HepG2 (cell line): ENCODE results near the gene FNBP1L. TPM values are rescaled to one million over a fixed set of nuclear protein-coding genes. Genes with fewer than 3 reads are reported as not detected.
A peak's percentile ranks its signal among the peaks of the same experiment; 100 is the strongest.

Experiments used
- ATF1 ChIP-seq: IDR thresholded peaks from 2 replicates; pipeline ENCODE4 v1.6.1; 2016; ENCODE audit warnings: mild to moderate bottlenecking, control low read depth
- FOSL1 ChIP-seq: sonication (generic); formaldehyde crosslinking; IDR thresholded peaks from 2 replicates; pipeline ENCODE4 v1.9.0; 2021; ENCODE audit warnings: missing genetic modification reagents, borderline replicate concordance
- FUBP1 ChIP-seq: sonication (generic); formaldehyde crosslinking; IDR thresholded peaks from 2 replicates; pipeline ENCODE4 v1.5.1; 2020; ENCODE audit warnings: missing genetic modification reagents, mild to moderate bottlenecking, borderline replicate concordance
- GATAD2A ChIP-seq: IDR thresholded peaks from 2 replicates; pipeline ENCODE4 v1.6.1; 2016
- HNRNPH1 ChIP-seq: fragments of 200-400 bp; formaldehyde crosslinking; optimal IDR thresholded peaks from 2 replicates; pipeline ENCODE3; 2017; ENCODE audit warnings: mild to moderate bottlenecking, low read depth, low read length
- ISL2 ChIP-seq: sonication (generic); formaldehyde crosslinking; IDR thresholded peaks from 2 replicates; pipeline ENCODE4 v1.5.0; 2020; ENCODE audit warnings: missing genetic modification reagents
- MEF2D ChIP-seq: sonication (generic); formaldehyde crosslinking; IDR thresholded peaks from 2 replicates; pipeline ENCODE4 v1.5.1; 2020; ENCODE audit warnings: mild to moderate bottlenecking, missing genetic modification reagents
- MIER3 ChIP-seq: IDR thresholded peaks from 2 replicates; pipeline ENCODE4 v1.6.1; 2016; ENCODE audit warnings: missing compliant biosample characterization, borderline replicate concordance
- RCOR2 ChIP-seq: IDR thresholded peaks from 2 replicates; pipeline ENCODE4 v1.6.1; 2016; ENCODE audit warnings: missing biosample characterization, missing genetic modification reagents
- RNF219 ChIP-seq: sonication (generic); formaldehyde crosslinking; IDR thresholded peaks from 2 replicates; pipeline ENCODE4 v1.5.0; 2020; ENCODE audit warnings: mild to moderate bottlenecking, missing genetic modification reagents
- RXRA ChIP-seq: sonication (generic); formaldehyde crosslinking; IDR thresholded peaks from 2 replicates; pipeline ENCODE4 v1.5.1; 2020; ENCODE audit warnings: missing genetic modification reagents
- SP1 ChIP-seq, 2 experiments: fragments of 450-650 bp in 1 of 2; sonication (generic) in 1 of 2; formaldehyde crosslinking in 1 of 2; IDR thresholded peaks; 2 replicates each; pipeline versions ENCODE4 v1.4.0 to v1.6.1; 2016 to 2020; ENCODE audit warnings: missing genetic modification reagents in 1 of 2
- TBP ChIP-seq: sonication (generic); formaldehyde crosslinking; IDR thresholded peaks from 2 replicates; pipeline ENCODE4 v1.5.0; 2020; ENCODE audit warnings: missing genetic modification reagents
- THRA ChIP-seq: sonication (generic); formaldehyde crosslinking; IDR thresholded peaks from 2 replicates; pipeline ENCODE4 v1.4.0; 2020; ENCODE audit warnings: missing genetic modification reagents, borderline replicate concordance
- TOPORS ChIP-seq: sonication (generic); formaldehyde crosslinking; IDR thresholded peaks from 2 replicates; pipeline ENCODE4 v1.8.0; 2023; ENCODE audit warnings: mild to moderate bottlenecking, missing genetic modification reagents
- ZFX ChIP-seq: sonication (generic); formaldehyde crosslinking; IDR thresholded peaks from 2 replicates; pipeline ENCODE4 v1.4.0; 2020; ENCODE audit warnings: mild to moderate bottlenecking, low read depth, missing genetic modification reagents, moderate library complexity
- ZNF205 ChIP-seq: IDR thresholded peaks from 2 replicates; pipeline ENCODE4 v1.6.1; 2018; ENCODE audit warnings: missing biosample characterization, missing genetic modification reagents
- ZNF503 ChIP-seq: sonication (generic); formaldehyde crosslinking; IDR thresholded peaks from 2 replicates; pipeline ENCODE4 v1.4.0; 2020; ENCODE audit warnings: missing genetic modification reagents
- ZNF567 ChIP-seq: sonication (generic); formaldehyde crosslinking; IDR thresholded peaks from 2 replicates; pipeline ENCODE4 v1.8.1; 2023; ENCODE audit warnings: mild to moderate bottlenecking, missing genetic modification reagents, borderline replicate concordance
- ZNF614 ChIP-seq: IDR thresholded peaks from 2 replicates; pipeline ENCODE4 v1.6.1; 2018; ENCODE audit warnings: missing biosample characterization, missing genetic modification reagents, inconsistent platforms, borderline replicate concordance
- ZNF747 ChIP-seq: sonication (generic); formaldehyde crosslinking; IDR thresholded peaks from 2 replicates; pipeline ENCODE4 v1.8.1; 2023; ENCODE audit warnings: missing genetic modification reagents, mild to moderate bottlenecking, borderline replicate concordance
- ZNF772 ChIP-seq: sonication (generic); formaldehyde crosslinking; IDR thresholded peaks from 2 replicates; pipeline ENCODE4 v1.5.0; 2020; ENCODE audit warnings: mild to moderate bottlenecking, missing genetic modification reagents
- polyA plus RNA-seq, 8 experiments: library from polyadenylated mRNA; depleted of rRNA in 3 of 8; stranded (reverse) in 7 of 8; unstranded in 1 of 8; fragments of >200 nt; fragmentation: Illumina TruSeq in 4 of 8; extraction: Trizol in 4 of 8; gene quantifications; 2 replicates each; pipeline versions ENCODE4 v1.2.1 to v1.2.3, GENCODE V29; 2011 to 2016; ENCODE audit warnings: low read depth in 4 of 8, missing spikeins in 1 of 8, mixed read lengths in 1 of 8; ENCODE audit not compliant: insufficient read depth in 1 of 8
- total RNA-seq, 5 experiments: library from RNA; depleted of rRNA; stranded (reverse); fragments of >200 nt; fragmentation: Illumina TruSeq; extraction: Trizol; gene quantifications; 2 replicates each; pipeline ENCODE4 v1.2.3, GENCODE V29; 2016; ENCODE audit warnings: low read depth in 1 of 5

FNBP1L gene
- total and polyA plus RNA-seq, 2 of the 13 experiments (the other 11 are each of a cell fraction or from before 2014, with no cell fraction given), result 24.1 to 27.1 TPM

- TF ChIP-seq ZNF205, result no peak
- peak; percentile 29; the same call in 1 of the 2 replicates for TF ChIP-seq ZNF772 (CRISPR knock-in tag)
- no peak for TF ChIP-seq FOSL1 (CRISPR knock-in tag)
- peak; percentile 77; the same call in 1 of the 2 replicates for TF ChIP-seq RCOR2 (CRISPR knock-in tag)
- no peak for TF ChIP-seq SP1 (IDR thresholded peaks at IDR 0.05)
- TF ChIP-seq SP1 (CRISPR knock-in tag; IDR thresholded peaks at IDR 0.05), result peak; percentile 23; the same call in 1 of the 2 replicates
- TF ChIP-seq ZNF747 (CRISPR knock-in tag), result peak; percentile 55; the same call in 1 of the 2 replicates
- no peak for TF ChIP-seq RNF219 (CRISPR knock-in tag)
- no peak for TF ChIP-seq TBP (CRISPR knock-in tag)
- TF ChIP-seq FUBP1 (CRISPR knock-in tag), result no peak
- peak; percentile 75 for TF ChIP-seq ISL2 (CRISPR knock-in tag)
- TF ChIP-seq RXRA, result peak; percentile 69; the same call in 1 of the 2 replicates
- TF ChIP-seq ATF1 (CRISPR knock-in tag), result peak; percentile 67
- peak; percentile 73 for TF ChIP-seq GATAD2A (CRISPR knock-in tag)
- peak; percentile 36; the same call in 1 of the 2 replicates for TF ChIP-seq MEF2D (CRISPR knock-in tag)
- no peak for TF ChIP-seq ZNF567
- peak; percentile 35; the same call in 1 of the 2 replicates for TF ChIP-seq MIER3 (CRISPR knock-in tag)
- TF ChIP-seq HNRNPH1, result no peak
- peak; percentile 57; the same call in 1 of the 2 replicates for TF ChIP-seq ZFX
- peak; percentile 78; the same call in 1 of the 2 replicates for TF ChIP-seq THRA
- peak; percentile 42; the same call in 1 of the 2 replicates for TF ChIP-seq TOPORS (CRISPR knock-in tag)
- peak; percentile 32; the same call in 1 of the 2 replicates for TF ChIP-seq ZNF614 (CRISPR knock-in tag)
- TF ChIP-seq ZNF503 (CRISPR knock-in tag), result peak; percentile 16; the same call in 1 of the 2 replicates
Observed at GRCh38 chr1:93585059-93585966, 137.4 kb downstream of the FNBP1L start (continued).
